ENCODE measurements around the gene OR10A2. TPM values are rescaled to one million over a fixed set of nuclear protein-coding genes. Genes with fewer than 3 reads are reported as not detected.

OR10A2 gene
- total RNA-seq, 1 experiment from 2014 or later = not detected

- H2BK5ac ChIP-seq (ENCODE audit: insufficient read length, low read length) = no peak overlapping the region
- DNase-seq = no peak
- H3K27me3 Mint-ChIP-seq (ENCODE audit: low read depth) = no peaks in the 10 kb centered on the region
- no peak for TF ChIP-seq CTCF (conservative IDR thresholded peaks at IDR 0.05)
- H2BK15ac ChIP-seq (ENCODE audit: low read depth, low read length) = no peak overlapping the region
- no peak overlapping the region for H3K56ac ChIP-seq (ENCODE audit: insufficient read length, low read depth, low read length)
- H4K5ac ChIP-seq (ENCODE audit: insufficient read length, low read depth, low read length) = no peak overlapping the region
- no peak overlapping the region for H3K23ac ChIP-seq (ENCODE audit: insufficient read length, low read depth, low read length)
- no peak overlapping the region for H2BK12ac ChIP-seq (ENCODE audit: insufficient read length, low read depth, low read length)
- no peaks in the 10 kb centered on the region for H4K20me1 ChIP-seq (ENCODE audit: control insufficient read depth, insufficient read depth, insufficient read length)
- no peaks in the 10 kb centered on the region for H3K79me2 ChIP-seq (ENCODE audit: insufficient read depth, low read length)
- no peaks in the 10 kb centered on the region for H3K23me2 ChIP-seq (ENCODE audit: insufficient read length, low read depth, low read length, poor library complexity, severe bottlenecking)
- WGBS (ENCODE audit: extremely low coverage, insufficient read length, low lambda C conversion rate) = no CpG with 5 or more reads among the region's 5 CpGs
- H3K36me3 Mint-ChIP-seq (ENCODE audit: insufficient read depth in 1 of 3, low read depth in 3 of 3) = no peaks in the 10 kb centered on the region; a peak in 2 of 7 replicates
- H3K18ac ChIP-seq (ENCODE audit: insufficient read length, low read depth, low read length) = no peak overlapping the region
- no peak overlapping the region for H2BK20ac ChIP-seq (ENCODE audit: low read depth, low read length, poor library complexity, severe bottlenecking)
- H3K79me1 ChIP-seq (ENCODE audit: insufficient read depth, low read depth, low read length, poor library complexity, severe bottlenecking) = no peaks in the 10 kb centered on the region
- H3K4me2 ChIP-seq (ENCODE audit: insufficient read depth, insufficient read length, low read length) = no peak overlapping the region
- H2BK120ac ChIP-seq (ENCODE audit: low read depth, low read length, poor library complexity, severe bottlenecking) = no peak overlapping the region
- no peak overlapping the region for H3K14ac ChIP-seq (ENCODE audit: insufficient read depth, low read length)
- no peak overlapping the region for H4K8ac ChIP-seq (replicated peaks; ENCODE audit: insufficient read length, low read depth, low read length)
- no peak overlapping the region for H3K27ac ChIP-seq (ENCODE audit: insufficient read length, low read depth, low read length)
- H3T11ph ChIP-seq (ENCODE audit: low read length) = no peak overlapping the region
- H3K9me3 Mint-ChIP-seq = peaks cover 2 to 4% of the 10 kb centered on the region in 2 experiments; a peak in 3 of 5 replicates
- H3K4me1 ChIP-seq (ENCODE audit: insufficient read depth, low read length) = no peaks in the 10 kb centered on the region
- peak overlapping the region in 1 of 3 experiments; percentile 26; a peak in 1 of 7 replicates for H3K27ac Mint-ChIP-seq
- no peak overlapping the region for H3K4ac ChIP-seq (ENCODE audit: low read depth, low read length)
- H3K9ac ChIP-seq (ENCODE audit: extremely low read depth, insufficient read length, low read length) = no peak overlapping the region
- no peak overlapping the region for H3K4me3 Mint-ChIP-seq
- H3K4me1 Mint-ChIP-seq = peaks cover 0 to 2% of the 10 kb centered on the region in 2 experiments; a peak in 1 of 4 replicates
- no peaks in the 10 kb centered on the region for H3K9me3 ChIP-seq (ENCODE audit: control insufficient read depth, low read depth, low read length)
- H2AK5ac ChIP-seq (ENCODE audit: insufficient read length, low read length) = no peak overlapping the region
- H2AFZ ChIP-seq (ENCODE audit: low read length) = no peak overlapping the region
- H4K91ac ChIP-seq (ENCODE audit: insufficient read length, low read depth, low read length) = no peak overlapping the region
- no peaks in the 10 kb centered on the region for H3K27me3 ChIP-seq (ENCODE audit: insufficient read depth, low read length)
These were observed 38.6 kb upstream of the OR10A2 start for GRCh38 chr11:6824136-6824823.
